Panc1 (cell line): ENCODE results near the gene CTRB2.

ENCODE experiments used
- POLR2AphosphoS5 ChIP-seq: IDR thresholded peaks from 2 replicates; pipeline ENCODE4 v1.6.1; 2012; ENCODE audit warnings: mild to moderate bottlenecking, low read depth, low read length, moderate library complexity
- REST ChIP-seq, 2 experiments: IDR thresholded peaks; 2 replicates each; pipeline ENCODE4 v1.6.1; 2011 to 2012; ENCODE audit warnings: low read depth in 2 of 2, control low read depth in 1 of 2, low read length in 1 of 2, mild to moderate bottlenecking in 1 of 2, moderate library complexity in 1 of 2; ENCODE audit not compliant: insufficient read depth in 1 of 2
- TF ChIP-seq, protein P1 (sequence below): fragments of 450-650 bp; IDR thresholded peaks from 2 replicates; pipeline ENCODE4 v1.5.1; 2017; ENCODE audit warnings: mild to moderate bottlenecking

- no peak for TF ChIP-seq REST (IDR thresholded peaks at IDR 0.05; ENCODE audit: insufficient read depth in 1 of 2, low read depth in 2 of 2, low read length in 1 of 2)
- TF ChIP-seq, protein P1, sequence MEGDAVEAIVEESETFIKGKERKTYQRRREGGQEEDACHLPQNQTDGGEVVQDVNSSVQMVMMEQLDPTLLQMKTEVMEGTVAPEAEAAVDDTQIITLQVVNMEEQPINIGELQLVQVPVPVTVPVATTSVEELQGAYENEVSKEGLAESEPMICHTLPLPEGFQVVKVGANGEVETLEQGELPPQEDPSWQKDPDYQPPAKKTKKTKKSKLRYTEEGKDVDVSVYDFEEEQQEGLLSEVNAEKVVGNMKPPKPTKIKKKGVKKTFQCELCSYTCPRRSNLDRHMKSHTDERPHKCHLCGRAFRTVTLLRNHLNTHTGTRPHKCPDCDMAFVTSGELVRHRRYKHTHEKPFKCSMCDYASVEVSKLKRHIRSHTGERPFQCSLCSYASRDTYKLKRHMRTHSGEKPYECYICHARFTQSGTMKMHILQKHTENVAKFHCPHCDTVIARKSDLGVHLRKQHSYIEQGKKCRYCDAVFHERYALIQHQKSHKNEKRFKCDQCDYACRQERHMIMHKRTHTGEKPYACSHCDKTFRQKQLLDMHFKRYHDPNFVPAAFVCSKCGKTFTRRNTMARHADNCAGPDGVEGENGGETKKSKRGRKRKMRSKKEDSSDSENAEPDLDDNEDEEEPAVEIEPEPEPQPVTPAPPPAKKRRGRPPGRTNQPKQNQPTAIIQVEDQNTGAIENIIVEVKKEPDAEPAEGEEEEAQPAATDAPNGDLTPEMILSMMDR: no peak
- TF ChIP-seq POLR2AphosphoS5: no peak; the same call in 1 of the 2 replicates
Observed at GRCh38 chr16:75224306-75225082, 17.5 kb upstream of the CTRB2 start.
